Panc1 (cell line): ENCODE measurements around the gene TAF13.

ENCODE experiments used
- POLR2AphosphoS5 ChIP-seq: IDR thresholded peaks from 2 replicates; pipeline ENCODE4 v1.6.1; 2012; ENCODE audit warnings: mild to moderate bottlenecking, low read depth, low read length, moderate library complexity
- TCF7L2 ChIP-seq: IDR thresholded peaks from 2 replicates; pipeline ENCODE4 v1.6.1; 2011; ENCODE audit warnings: mild to moderate bottlenecking, low read depth, low read length, inconsistent platforms
- TF ChIP-seq, protein P1 (sequence below): fragments of 450-650 bp; IDR thresholded peaks from 2 replicates; pipeline ENCODE4 v1.5.1; 2017; ENCODE audit warnings: mild to moderate bottlenecking
- TF ChIP-seq, protein P2 (sequence below), 2 experiments: IDR thresholded peaks; 2 replicates each; pipeline ENCODE4 v1.6.1; 2011 to 2012; ENCODE audit warnings: low read depth in 2 of 2, control low read depth in 1 of 2, low read length in 1 of 2, mild to moderate bottlenecking in 1 of 2, moderate library complexity in 1 of 2; ENCODE audit not compliant: insufficient read depth in 1 of 2

DNA sequence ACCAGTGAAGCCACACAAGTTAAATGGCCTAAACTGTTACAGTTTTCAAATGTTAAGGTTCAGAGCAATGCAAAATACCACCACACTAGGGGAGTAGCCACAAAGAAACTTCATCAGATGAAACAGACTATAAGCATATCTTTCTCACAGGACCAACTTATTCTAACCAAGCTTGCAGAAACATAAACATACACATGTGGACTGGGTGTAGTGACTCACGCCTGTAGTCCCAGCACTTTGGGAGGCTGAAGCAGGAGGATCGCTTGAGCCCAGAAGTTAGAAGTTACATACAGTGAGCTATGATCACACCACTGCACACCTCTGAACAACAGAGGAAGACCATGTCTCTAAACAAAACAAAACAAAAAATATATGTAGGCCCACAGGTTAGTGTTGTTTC lies 51.2 kb downstream of the TAF13 start:
- no peak for TF ChIP-seq POLR2AphosphoS5
- TF ChIP-seq, protein P1, sequence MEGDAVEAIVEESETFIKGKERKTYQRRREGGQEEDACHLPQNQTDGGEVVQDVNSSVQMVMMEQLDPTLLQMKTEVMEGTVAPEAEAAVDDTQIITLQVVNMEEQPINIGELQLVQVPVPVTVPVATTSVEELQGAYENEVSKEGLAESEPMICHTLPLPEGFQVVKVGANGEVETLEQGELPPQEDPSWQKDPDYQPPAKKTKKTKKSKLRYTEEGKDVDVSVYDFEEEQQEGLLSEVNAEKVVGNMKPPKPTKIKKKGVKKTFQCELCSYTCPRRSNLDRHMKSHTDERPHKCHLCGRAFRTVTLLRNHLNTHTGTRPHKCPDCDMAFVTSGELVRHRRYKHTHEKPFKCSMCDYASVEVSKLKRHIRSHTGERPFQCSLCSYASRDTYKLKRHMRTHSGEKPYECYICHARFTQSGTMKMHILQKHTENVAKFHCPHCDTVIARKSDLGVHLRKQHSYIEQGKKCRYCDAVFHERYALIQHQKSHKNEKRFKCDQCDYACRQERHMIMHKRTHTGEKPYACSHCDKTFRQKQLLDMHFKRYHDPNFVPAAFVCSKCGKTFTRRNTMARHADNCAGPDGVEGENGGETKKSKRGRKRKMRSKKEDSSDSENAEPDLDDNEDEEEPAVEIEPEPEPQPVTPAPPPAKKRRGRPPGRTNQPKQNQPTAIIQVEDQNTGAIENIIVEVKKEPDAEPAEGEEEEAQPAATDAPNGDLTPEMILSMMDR: no peak
- TF ChIP-seq TCF7L2: no peak
- TF ChIP-seq, protein P2, sequence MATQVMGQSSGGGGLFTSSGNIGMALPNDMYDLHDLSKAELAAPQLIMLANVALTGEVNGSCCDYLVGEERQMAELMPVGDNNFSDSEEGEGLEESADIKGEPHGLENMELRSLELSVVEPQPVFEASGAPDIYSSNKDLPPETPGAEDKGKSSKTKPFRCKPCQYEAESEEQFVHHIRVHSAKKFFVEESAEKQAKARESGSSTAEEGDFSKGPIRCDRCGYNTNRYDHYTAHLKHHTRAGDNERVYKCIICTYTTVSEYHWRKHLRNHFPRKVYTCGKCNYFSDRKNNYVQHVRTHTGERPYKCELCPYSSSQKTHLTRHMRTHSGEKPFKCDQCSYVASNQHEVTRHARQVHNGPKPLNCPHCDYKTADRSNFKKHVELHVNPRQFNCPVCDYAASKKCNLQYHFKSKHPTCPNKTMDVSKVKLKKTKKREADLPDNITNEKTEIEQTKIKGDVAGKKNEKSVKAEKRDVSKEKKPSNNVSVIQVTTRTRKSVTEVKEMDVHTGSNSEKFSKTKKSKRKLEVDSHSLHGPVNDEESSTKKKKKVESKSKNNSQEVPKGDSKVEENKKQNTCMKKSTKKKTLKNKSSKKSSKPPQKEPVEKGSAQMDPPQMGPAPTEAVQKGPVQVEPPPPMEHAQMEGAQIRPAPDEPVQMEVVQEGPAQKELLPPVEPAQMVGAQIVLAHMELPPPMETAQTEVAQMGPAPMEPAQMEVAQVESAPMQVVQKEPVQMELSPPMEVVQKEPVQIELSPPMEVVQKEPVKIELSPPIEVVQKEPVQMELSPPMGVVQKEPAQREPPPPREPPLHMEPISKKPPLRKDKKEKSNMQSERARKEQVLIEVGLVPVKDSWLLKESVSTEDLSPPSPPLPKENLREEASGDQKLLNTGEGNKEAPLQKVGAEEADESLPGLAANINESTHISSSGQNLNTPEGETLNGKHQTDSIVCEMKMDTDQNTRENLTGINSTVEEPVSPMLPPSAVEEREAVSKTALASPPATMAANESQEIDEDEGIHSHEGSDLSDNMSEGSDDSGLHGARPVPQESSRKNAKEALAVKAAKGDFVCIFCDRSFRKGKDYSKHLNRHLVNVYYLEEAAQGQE (IDR thresholded peaks at IDR 0.05; ENCODE audit: insufficient read depth in 1 of 2, low read depth in 2 of 2, low read length in 1 of 2): no peak
